Lung (tissue), 12 donors: ENCODE results near the gene SLC9C2. TPM values are rescaled to one million over a fixed set of nuclear protein-coding genes. Genes with fewer than 3 reads are reported as not detected.
"Not testable (repeated sequence)": the region's sequence is repeated elsewhere in the genome, so short reads cannot be mapped to it uniquely, and the experiment has no call there.

Experiments
- ATAC-seq: fragments of 200-7000 bp; cut with Tn5 transposase; one replicate; pipeline ENCODE4 v1.9.1; 2020; ENCODE audit warnings: moderate number of reproducible peaks; ENCODE audit not compliant: insufficient read depth, low FRiP score
- DNase-seq, 3 donors: peaks; one replicate each; pipeline ENCODE4 v3.0.0-alpha.2; 2013 to 2017
- H3K27ac ChIP-seq, 2 donors: one replicate each; pipeline ENCODE4 v1.5.1; 2013; ENCODE audit warnings: mild to moderate bottlenecking in 2 of 2, moderate library complexity in 2 of 2, control low read depth in 1 of 2, inconsistent platforms in 1 of 2, low read depth in 1 of 2, low read length in 1 of 2
- H3K27me3 ChIP-seq, 3 donors: one replicate each; pipeline ENCODE4 v1.5.1; 2013; ENCODE audit warnings: low read length in 2 of 3; ENCODE audit not compliant: control insufficient read depth in 3 of 3, insufficient read depth in 3 of 3
- H3K36me3 ChIP-seq, 4 donors: one replicate each; pipeline ENCODE4 v1.5.1; 2013; ENCODE audit warnings: low read length in 4 of 4, mild to moderate bottlenecking in 1 of 4, moderate library complexity in 1 of 4; ENCODE audit not compliant: control insufficient read depth in 4 of 4, insufficient read depth in 4 of 4
- H3K4me1 ChIP-seq, 5 donors: one replicate each; pipeline ENCODE4 v1.5.1; 2013; ENCODE audit warnings: low read length in 5 of 5, mild to moderate bottlenecking in 2 of 5, moderate library complexity in 1 of 5; ENCODE audit not compliant: control insufficient read depth in 5 of 5, insufficient read depth in 5 of 5
- H3K4me3 ChIP-seq: one replicate; pipeline ENCODE4 v1.5.1; 2013; ENCODE audit warnings: mild to moderate bottlenecking, control low read depth, moderate library complexity
- H3K9ac ChIP-seq, 2 donors: one replicate each; pipeline ENCODE4 v1.5.1; 2013; ENCODE audit warnings: low read length in 2 of 2, control low read depth in 1 of 2; ENCODE audit not compliant: insufficient read depth in 1 of 2
- H3K9me3 ChIP-seq, 4 donors: one replicate each; pipeline ENCODE4 v1.5.1; 2013; ENCODE audit warnings: low read length in 3 of 4, mild to moderate bottlenecking in 1 of 4, moderate library complexity in 1 of 4; ENCODE audit not compliant: control insufficient read depth in 4 of 4, insufficient read depth in 3 of 4
- WGBS, 2 donors: extraction: QIAGEN DNeasy Blood & Tissue Kit; methylation state at CpG; one replicate each; pipeline ENCODE4 v1.1.7; 2013; 5-methylcytosine and 5-hydroxymethylcytosine counted together
- polyA plus RNA-seq, 2 donors: library from polyadenylated mRNA; stranded (reverse); fragments of 200-250 nt; gene quantifications; one replicate each; pipeline ENCODE4 v1.2.1, GENCODE V29; 2013
- total RNA-seq, 2 donors: library from RNA; depleted of rRNA in 1 of 2; stranded (reverse); fragments of >200 nt in 1 of 2; gene quantifications; one replicate each; pipeline ENCODE4 v1.2.1, GENCODE V29; 2014 to 2021
- TF ChIP-seq, protein P1 (sequence below): IDR thresholded peaks from 2 replicates; pipeline ENCODE4 v1.5.1; 2012; ENCODE audit warnings: mild to moderate bottlenecking; ENCODE audit errors: control extremely low read depth, extremely low read depth
- donor health status: control.
- donor health status: control.
- donor health status: Bipolar disorder and iron deficiency.
- donor health status: healthy.
- donor health status: DM: yes; HTN: yes; CAD: no.

Gene SLC9C2
- total and polyA plus RNA-seq, 4 donors = 0.05 to 0.98 (median 0.60) TPM

- WGBS, 2 donors = 46 to 49% methylated on average over 5 of the region's 5 CpGs
- ATAC-seq (no peak), DNase-seq (no peak)
- Histone ChIP-seq H3K27me3 (no peaks in the 10 kb centered on the region), H3K27ac (peak overlapping the region; percentile 83 to 85), H3K9ac (peak overlapping the region; percentile 57 to 81), H3K36me3 (peaks cover under 1 to 6% (median 2%) of the 10 kb centered on the region in 4 donors), H3K4me1 (peaks cover 2 to 44% (median 9%) of the 10 kb centered on the region in 5 donors), H3K4me3 (peak overlapping the region; percentile 41), H3K9me3 (no peaks in the 10 kb centered on the region)
- TF ChIP-seq, protein P1, sequence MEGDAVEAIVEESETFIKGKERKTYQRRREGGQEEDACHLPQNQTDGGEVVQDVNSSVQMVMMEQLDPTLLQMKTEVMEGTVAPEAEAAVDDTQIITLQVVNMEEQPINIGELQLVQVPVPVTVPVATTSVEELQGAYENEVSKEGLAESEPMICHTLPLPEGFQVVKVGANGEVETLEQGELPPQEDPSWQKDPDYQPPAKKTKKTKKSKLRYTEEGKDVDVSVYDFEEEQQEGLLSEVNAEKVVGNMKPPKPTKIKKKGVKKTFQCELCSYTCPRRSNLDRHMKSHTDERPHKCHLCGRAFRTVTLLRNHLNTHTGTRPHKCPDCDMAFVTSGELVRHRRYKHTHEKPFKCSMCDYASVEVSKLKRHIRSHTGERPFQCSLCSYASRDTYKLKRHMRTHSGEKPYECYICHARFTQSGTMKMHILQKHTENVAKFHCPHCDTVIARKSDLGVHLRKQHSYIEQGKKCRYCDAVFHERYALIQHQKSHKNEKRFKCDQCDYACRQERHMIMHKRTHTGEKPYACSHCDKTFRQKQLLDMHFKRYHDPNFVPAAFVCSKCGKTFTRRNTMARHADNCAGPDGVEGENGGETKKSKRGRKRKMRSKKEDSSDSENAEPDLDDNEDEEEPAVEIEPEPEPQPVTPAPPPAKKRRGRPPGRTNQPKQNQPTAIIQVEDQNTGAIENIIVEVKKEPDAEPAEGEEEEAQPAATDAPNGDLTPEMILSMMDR = no peak
These were observed 126.6 kb downstream of the SLC9C2 start for GRCh38 chr1:173476197-173476664.

- ATAC-seq = no peak
- peaks cover 2 to 44% (median 9%) of the 10 kb centered on the region in 5 donors for H3K4me1 ChIP-seq
- 41 to 46% methylated on average over 5 of the region's 5 CpGs for WGBS, 2 donors
- TF ChIP-seq, protein P1 = no peak
- peak; percentile 41 to 66 (median 63) for DNase-seq
- H3K36me3 ChIP-seq = peaks cover 0 to under 1% (median 0%) of the 10 kb centered on the region in 4 donors
- no peak overlapping the region for H3K4me3 ChIP-seq
- no peaks in the 10 kb centered on the region for H3K27me3 ChIP-seq
- peak overlapping the region; percentile 34 to 78 for H3K27ac ChIP-seq
- peaks cover 0 to 3% (median 0%) of the 10 kb centered on the region in 4 donors for H3K9me3 ChIP-seq
- H3K9ac ChIP-seq = peak overlapping the region in 1 of 2 donors; percentile 81
These were observed 127.2 kb downstream of the SLC9C2 start for GRCh38 chr1:173475564-173476196.

GRCh38 chr1:173474780-173475421 is 128.0 kb downstream of the SLC9C2 start:
- not testable (repeated sequence) for H3K4me3 ChIP-seq
- peaks cover 2 to 44% (median 9%) of the 10 kb centered on the region in 5 donors for H3K4me1 ChIP-seq

GRCh38 chr1:173474097-173474779 is 128.6 kb downstream of the SLC9C2 start:
- ATAC-seq (no peak), DNase-seq (peak in 2 of 3 donors; percentile 5 to 11)
- TF ChIP-seq, protein P1 = no peak
- Histone ChIP-seq H3K4me1 (peaks cover 2 to 40% (median 9%) of the 10 kb centered on the region in 5 donors), H3K27me3 (no peaks in the 10 kb centered on the region), H3K4me3 (no peak overlapping the region), H3K36me3 (no peaks in the 10 kb centered on the region), H3K27ac (no peak overlapping the region), H3K9me3 (peaks cover 0 to 4% (median 0%) of the 10 kb centered on the region in 4 donors), H3K9ac (no peak overlapping the region)
- 82 to 91% methylated on average over 5 of the region's 5 CpGs for WGBS, 2 donors

More at GRCh38 chr1:173474780-173475421, 128.0 kb downstream of the SLC9C2 start:
- H3K36me3 ChIP-seq, H3K9me3 ChIP-seq, H3K27me3 ChIP-seq, ATAC-seq: not testable (repeated sequence)
- peak overlapping the region; percentile 30 to 48 for H3K27ac ChIP-seq
- DNase-seq = peak in 2 of 3 donors; percentile 8 to 14
- peak overlapping the region in 1 of 2 donors; percentile 81 for H3K9ac ChIP-seq
- 70 to 79% methylated on average over 17 of the region's 17 CpGs for WGBS, 2 donors
